HepG2 (cell line): ENCODE results near the gene SLC9A8. TPM values are rescaled to one million over a fixed set of nuclear protein-coding genes. Genes with fewer than 3 reads are reported as not detected.
"Not testable (repeated sequence)": the region's sequence is repeated elsewhere in the genome, so short reads cannot be mapped to it uniquely, and the experiment has no call there.

ENCODE experiments used
- ATAC-seq: fragments of 200-7000 bp; cut with Tn5 transposase; 3 replicates; pipeline ENCODE4 v1.9.1; 2020; ENCODE audit warnings: mild to moderate bottlenecking, moderate library complexity
- BruUV-seq: library from RNA; stranded (reverse); fragments of 400-500 nt; replicated peaks from 2 replicates; lab custom pipeline; 2021; lab: Mats Ljungman, UMichigan
- CTCF ChIA-PET: fragments of 300-600 bp; formaldehyde crosslinking; extraction: SDS; loops from one replicate; lab custom pipeline; 2021; ENCODE audit warnings: low total read pairs, inconsistent platforms, low intra/inter-chr PET ratio; lab: Yijun Ruan, JAX
- POLR2A ChIA-PET: fragments of 350-600 bp; sonication (Branson Sonifier 250); formaldehyde crosslinking; loops from one replicate; lab custom pipeline; 2020; ENCODE audit warnings: antibody characterized with exemption, inconsistent platforms; lab: Yijun Ruan, JAX
- DNase-seq: peaks from one replicate; pipeline ENCODE4 v3.0.0-alpha.2; 2015; ENCODE audit warnings: low spot score
- FAIRE-seq: peaks from 3 replicates; lab custom pipeline; 2011; peaks lifted over from hg19 to GRCh38; lab: Jason Lieb, UNC
- H2AFZ ChIP-seq: one replicate; pipeline ENCODE4 v1.6.1; 2011; ENCODE audit warnings: low read length, inconsistent platforms
- H3K27ac ChIP-seq: fragments of 300-600 bp; 3 replicates; pipeline ENCODE4 v1.8.0; 2011; ENCODE audit warnings: mixed run types, mild to moderate bottlenecking, mixed read lengths, low read length, inconsistent platforms; ENCODE audit not compliant: insufficient read depth; ENCODE audit errors: extremely low read length
- H3K27me3 ChIP-seq, 2 experiments: fragments of 200-600 bp in 1 of 2; 2 replicates in 1 of 2; 3 replicates in 1 of 2; pipeline versions ENCODE4 v1.6.0 to v1.8.0; 2011; ENCODE audit warnings: low read length in 2 of 2, mild to moderate bottlenecking in 2 of 2, moderate library complexity in 2 of 2, inconsistent platforms in 1 of 2; ENCODE audit not compliant: insufficient read depth in 2 of 2, control insufficient read depth in 1 of 2
- H3K36me3 ChIP-seq, 2 experiments: fragments of 200-600 bp in 1 of 2; replicated peaks in 1 of 2; 2 replicates in 1 of 2; 3 replicates in 1 of 2; pipeline versions ENCODE4 v1.5.1 to v1.8.0; 2011; ENCODE audit warnings: low read length in 2 of 2, inconsistent platforms in 1 of 2; ENCODE audit not compliant: insufficient read depth in 2 of 2, control insufficient read depth in 1 of 2
- H3K4me1 ChIP-seq: 2 replicates; pipeline ENCODE4 v1.5.1; 2012; ENCODE audit warnings: low read length, inconsistent platforms; ENCODE audit not compliant: insufficient read depth
- H3K4me2 ChIP-seq: 2 replicates; pipeline ENCODE4 v1.6.0; 2011; ENCODE audit warnings: low read depth, low read length, inconsistent platforms
- H3K4me3 ChIP-seq, 3 experiments: fragments of 200-600 bp in 1 of 3; sonication (generic), shearing (Covaris generic) in 1 of 3; replicated peaks in 1 of 3; 2 replicates each; pipeline ENCODE4 v1.5.1; 2011 to 2016; ENCODE audit warnings: low read length in 3 of 3, inconsistent platforms in 2 of 3, low read depth in 2 of 3, mild to moderate bottlenecking in 2 of 3, control low read depth in 1 of 3, mixed read lengths in 1 of 3; ENCODE audit not compliant: insufficient read depth in 1 of 3
- H3K79me2 ChIP-seq: one replicate; pipeline ENCODE4 v1.6.1; 2011; ENCODE audit warnings: low read length, inconsistent platforms; ENCODE audit not compliant: insufficient read depth
- H3K9ac ChIP-seq: 2 replicates; pipeline ENCODE4 v1.6.0; 2011; ENCODE audit warnings: mild to moderate bottlenecking, low read depth, low read length, inconsistent platforms; ENCODE audit not compliant: insufficient read depth
- H3K9me3 ChIP-seq: 2 replicates; pipeline ENCODE4 v1.5.1; 2012; ENCODE audit warnings: mild to moderate bottlenecking, low read length
- H4K20me1 ChIP-seq: 2 replicates; pipeline ENCODE4 v1.6.0; 2011; ENCODE audit warnings: inconsistent platforms, mild to moderate bottlenecking, low read length, moderate library complexity; ENCODE audit not compliant: insufficient read depth
- ARHGAP35 ChIP-seq: sonication (generic); formaldehyde crosslinking; IDR thresholded peaks from 2 replicates; pipeline ENCODE4 v1.9.0; 2022; ENCODE audit warnings: mild to moderate bottlenecking, inconsistent platforms, moderate library complexity, missing genetic modification reagents, borderline replicate concordance
- ATF1 ChIP-seq: IDR thresholded peaks from 2 replicates; pipeline ENCODE4 v1.6.1; 2016; ENCODE audit warnings: mild to moderate bottlenecking, control low read depth
- KDM5B ChIP-seq: sonication (generic); formaldehyde crosslinking; IDR thresholded peaks from 2 replicates; pipeline ENCODE4 v1.4.0; 2020; ENCODE audit warnings: missing genetic modification reagents, mild to moderate bottlenecking, borderline replicate concordance
- KLF12 ChIP-seq: sonication (generic); formaldehyde crosslinking; IDR thresholded peaks from 2 replicates; pipeline ENCODE4 v1.4.0; 2020; ENCODE audit warnings: missing genetic modification reagents, borderline replicate concordance
- MXD1 ChIP-seq: sonication (generic); formaldehyde crosslinking; IDR thresholded peaks from 2 replicates; pipeline ENCODE4 v1.4.0; 2020; ENCODE audit warnings: mild to moderate bottlenecking, missing genetic modification reagents
- TEAD3 ChIP-seq: optimal IDR thresholded peaks from 2 replicates; pipeline ENCODE3; 2016; ENCODE audit warnings: borderline replicate concordance
- ZNF281 ChIP-seq: sonication (generic); formaldehyde crosslinking; IDR thresholded peaks from 2 replicates; pipeline ENCODE4 v1.4.0; 2020; ENCODE audit warnings: missing genetic modification reagents, borderline replicate concordance
- ZNF33B ChIP-seq: sonication (generic); formaldehyde crosslinking; IDR thresholded peaks from 2 replicates; pipeline ENCODE4 v1.5.1; 2020; ENCODE audit warnings: mild to moderate bottlenecking, missing genetic modification reagents
- ZNF557 ChIP-seq: sonication (generic); formaldehyde crosslinking; IDR thresholded peaks from 2 replicates; pipeline ENCODE4 v1.4.0; 2020; ENCODE audit warnings: missing genetic modification reagents
- ZNF7 ChIP-seq: IDR thresholded peaks from 2 replicates; pipeline ENCODE4 v1.6.1; 2016; ENCODE audit warnings: missing biosample characterization, missing genetic modification reagents
- ZSCAN31 ChIP-seq: sonication (generic); formaldehyde crosslinking; IDR thresholded peaks from 2 replicates; pipeline ENCODE4 v1.5.0; 2020; ENCODE audit warnings: low read depth, mild to moderate bottlenecking, missing genetic modification reagents
- WGBS: methylation state at CpG from one replicate; pipeline ENCODE4 v1.1.6; 2017; ENCODE audit warnings: low lambda C conversion rate; 5-methylcytosine and 5-hydroxymethylcytosine counted together
- in situ Hi-C: cut with HindIII; loops from 2 replicates; pipeline ENCODE4 v1.10.0; 2017; ENCODE audit warnings: low pct_unique_long_range_greater_than_20kb; ENCODE audit not compliant: extremely low pct_ligation_motif_present
- intact Hi-C: fragments of 100-400 bp; cut with micrococcal nuclease; formaldehyde crosslinking; loops from one replicate; pipeline ENCODE4 v1.10.0; 2022; ENCODE audit not compliant: unreplicated experiment
- polyA plus RNA-seq, 8 experiments: library from polyadenylated mRNA; depleted of rRNA in 3 of 8; stranded (reverse) in 7 of 8; unstranded in 1 of 8; fragments of >200 nt; fragmentation: Illumina TruSeq in 4 of 8; extraction: Trizol in 4 of 8; gene quantifications; 2 replicates each; pipeline versions ENCODE4 v1.2.1 to v1.2.3, GENCODE V29; 2011 to 2016; ENCODE audit warnings: low read depth in 4 of 8, missing spikeins in 1 of 8, mixed read lengths in 1 of 8; ENCODE audit not compliant: insufficient read depth in 1 of 8
- total RNA-seq, 5 experiments: library from RNA; depleted of rRNA; stranded (reverse); fragments of >200 nt; fragmentation: Illumina TruSeq; extraction: Trizol; gene quantifications; 2 replicates each; pipeline ENCODE4 v1.2.3, GENCODE V29; 2016; ENCODE audit warnings: low read depth in 1 of 5
- TF ChIP-seq, protein P1 (sequence below): sonication (generic); formaldehyde crosslinking; conservative IDR thresholded peaks from 2 replicates; pipeline ENCODE4 v1.8.0; 2022; ENCODE audit warnings: mild to moderate bottlenecking, moderate library complexity, missing genetic modification reagents

SLC9A8 gene
- total and polyA plus RNA-seq, 2 of the 13 experiments (the other 11 are each of a cell fraction or from before 2014, with no cell fraction given) = 4.1 to 7.4 TPM

- POLR2A ChIA-PET, H3K27ac ChIP-seq, H3K79me2 ChIP-seq, DNase-seq, H3K9me3 ChIP-seq, H3K4me2 ChIP-seq, H3K36me3 ChIP-seq, ATAC-seq, H4K20me1 ChIP-seq, H3K4me3 ChIP-seq, intact Hi-C loops, FAIRE-seq, H3K27me3 ChIP-seq, H2AFZ ChIP-seq, BruUV-seq, H3K9ac ChIP-seq: not testable (repeated sequence)
- peaks cover 31% of the 10 kb centered on the region for H3K4me1 ChIP-seq
- WGBS = 85% methylated on average over 7 of the region's 7 CpGs
- TF ChIP-seq TEAD3 (CRISPR knock-in tag) = peak; percentile 8
- TF ChIP-seq MXD1 (CRISPR knock-in tag) = 0 out of 2 replicates have a peak, but pooled peaks have one; percentile 29
- in situ Hi-C loops = loop anchor here (25.0 kb wide), 1 partner anchor 558 kb away; no protein-coding TSS in a partner anchor
- CTCF ChIA-PET = interaction anchor here (0.9 kb wide), 1 partner anchor 359 kb away, joined by 3 read pairs; no protein-coding TSS in a partner anchor
Measured at GRCh38 chr20:49895474-49896093, 83.0 kb downstream of the SLC9A8 start.

- Histone ChIP-seq H4K20me1 (no peaks in the 10 kb centered on the region), H3K79me2 (no peaks in the 10 kb centered on the region), H2AFZ (no peak overlapping the region), H3K36me3 (no peaks in the 10 kb centered on the region), H3K4me3 (no peak overlapping the region), H3K4me1 (peaks cover 37% of the 10 kb centered on the region), H3K27me3 (no peaks in the 10 kb centered on the region), H3K9me3 (no peaks in the 10 kb centered on the region), H3K9ac (no peak overlapping the region), H3K4me2 (no peak overlapping the region), H3K27ac (no peak overlapping the region)
- in situ Hi-C loops (loop anchor here (25.0 kb wide), 1 partner anchor 559 kb away; no protein-coding TSS in a partner anchor), intact Hi-C loops (no loop called here)
- POLR2A ChIA-PET = interaction anchor here (1.1 kb wide), 1 partner anchor 20 kb away, joined by 3 read pairs; no protein-coding TSS in a partner anchor
- FAIRE-seq (no peak), DNase-seq (no peak), ATAC-seq (no peak)
- CTCF ChIA-PET = interaction anchor here (0.9 kb wide), 1 partner anchor 359 kb away, joined by 3 read pairs; no protein-coding TSS in a partner anchor
- no TSS peak for BruUV-seq
- WGBS = 42% methylated on average over 6 of the region's 6 CpGs
- no peak for TF ChIP-seq ATF1 (CRISPR knock-in tag)
- peak; percentile 82; the same call in 1 of the 2 replicates for TF ChIP-seq ZNF281 (CRISPR knock-in tag)
- no peak for TF ChIP-seq ARHGAP35 (CRISPR knock-in tag)
- TF ChIP-seq ZNF7 (CRISPR knock-in tag) = no peak
- TF ChIP-seq KLF12 (CRISPR knock-in tag) = no peak
- TF ChIP-seq ZNF33B (CRISPR knock-in tag) = no peak
- TF ChIP-seq KDM5B (CRISPR knock-in tag) = no peak
- no peak for TF ChIP-seq ZNF557 (CRISPR knock-in tag)
- TF ChIP-seq, protein P1, sequence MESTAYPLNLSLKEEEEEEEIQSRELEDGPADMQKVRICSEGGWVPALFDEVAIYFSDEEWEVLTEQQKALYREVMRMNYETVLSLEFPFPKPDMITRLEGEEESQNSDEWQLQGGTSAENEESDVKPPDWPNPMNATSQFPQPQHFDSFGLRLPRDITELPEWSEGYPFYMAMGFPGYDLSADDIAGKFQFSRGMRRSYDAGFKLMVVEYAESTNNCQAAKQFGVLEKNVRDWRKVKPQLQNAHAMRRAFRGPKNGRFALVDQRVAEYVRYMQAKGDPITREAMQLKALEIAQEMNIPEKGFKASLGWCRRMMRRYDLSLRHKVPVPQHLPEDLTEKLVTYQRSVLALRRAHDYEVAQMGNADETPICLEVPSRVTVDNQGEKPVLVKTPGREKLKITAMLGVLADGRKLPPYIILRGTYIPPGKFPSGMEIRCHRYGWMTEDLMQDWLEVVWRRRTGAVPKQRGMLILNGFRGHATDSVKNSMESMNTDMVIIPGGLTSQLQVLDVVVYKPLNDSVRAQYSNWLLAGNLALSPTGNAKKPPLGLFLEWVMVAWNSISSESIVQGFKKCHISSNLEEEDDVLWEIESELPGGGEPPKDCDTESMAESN (CRISPR knock-in tag) = no peak
- TF ChIP-seq ZSCAN31 (CRISPR knock-in tag) = no peak
Measured at GRCh38 chr20:49896204-49896603, 83.6 kb downstream of the SLC9A8 start.
